GM06990 (cell line): ENCODE measurements around the gene KRTAP4-16.
"Not testable (repeated sequence)": the region's sequence is repeated elsewhere in the genome, so short reads cannot be mapped to it uniquely, and the experiment has no call there.

Experiments
- DNase-seq: peaks from one replicate; pipeline ENCODE4 v3.0.0-alpha.2; 2011; ENCODE audit not compliant: insufficient read length; ENCODE audit errors: extremely low read depth
- H3K27me3 ChIP-seq: replicated peaks from 2 replicates; pipeline ENCODE4 v1.6.0; 2011; ENCODE audit warnings: low read length; ENCODE audit not compliant: control insufficient read depth, insufficient read depth
- H3K36me3 ChIP-seq: 2 replicates; pipeline ENCODE4 v1.5.1; 2011; ENCODE audit warnings: low read length; ENCODE audit not compliant: control insufficient read depth, insufficient read depth
- H3K4me3 ChIP-seq: replicated peaks from 2 replicates; pipeline ENCODE4 v1.5.1; 2011; ENCODE audit warnings: low read depth, mild to moderate bottlenecking, control low read depth, low read length
- CTCF ChIP-seq: IDR thresholded peaks from 2 replicates; pipeline ENCODE4 v1.5.1; 2011; ENCODE audit warnings: low read length, control low read depth, mild to moderate bottlenecking, inconsistent platforms; ENCODE audit not compliant: insufficient read depth, poor library complexity, severe bottlenecking

The KRTAP4-16 gene

GRCh38 chr17:41103896-41104295 is 1.9 kb upstream of the KRTAP4-16 start:
- DNase-seq: no peak
- TF ChIP-seq CTCF: no peak
- no peaks in the 10 kb centered on the region for H3K36me3 ChIP-seq
- H3K27me3 ChIP-seq: no peaks in the 10 kb centered on the region; the same call in 1 of the 2 replicates
- no peak overlapping the region for H3K4me3 ChIP-seq

- not testable (repeated sequence) for H3K27me3 ChIP-seq, H3K36me3 ChIP-seq, H3K4me3 ChIP-seq, DNase-seq
Observed at GRCh38 chr17:41099682-41100480, 2.1 kb downstream of the KRTAP4-16 start.

- Histone ChIP-seq H3K4me3 (no peak overlapping the region), H3K36me3 (no peaks in the 10 kb centered on the region), H3K27me3 (no peaks in the 10 kb centered on the region)
- no peak for TF ChIP-seq CTCF
- DNase-seq: no peak
Observed at GRCh38 chr17:41098481-41098880, 3.5 kb downstream of the KRTAP4-16 start.

- TF ChIP-seq CTCF: no peak
- no peak for DNase-seq
- Histone ChIP-seq H3K27me3 (no peaks in the 10 kb centered on the region), H3K36me3 (no peaks in the 10 kb centered on the region), H3K4me3 (no peak within 1 kb of the TSS)
Observed at GRCh38 chr17:41098042-41098441, 4.0 kb downstream of the KRTAP4-16 start, which contains the start of gene KRTAP4-8. Gene KRTAP4-8, minus strand, starts transcription at chr17:41098142. Its CDS starts 58 bp downstream, at chr17:41098084.

GRCh38 chr17:41096055-41096454 is 6.0 kb downstream of the KRTAP4-16 start:
- no peaks in the 10 kb centered on the region for H3K36me3 ChIP-seq

GRCh38 chr17:41088760-41089352 is 13.2 kb downstream of the KRTAP4-16 start:
- not testable (repeated sequence) for H3K27me3 ChIP-seq, H3K4me3 ChIP-seq, DNase-seq, H3K36me3 ChIP-seq

More at GRCh38 chr17:41096055-41096454, 6.0 kb downstream of the KRTAP4-16 start:
- H3K4me3 ChIP-seq: no peak overlapping the region
- no peak for DNase-seq
- no peak for TF ChIP-seq CTCF
- no peaks in the 10 kb centered on the region for H3K27me3 ChIP-seq

- H3K4me3 ChIP-seq: not testable (repeated sequence)
Observed at GRCh38 chr17:41084100-41084856, 17.7 kb downstream of the KRTAP4-16 start, which contains the start of gene KRTAP4-7. Gene KRTAP4-7, plus strand, starts transcription at chr17:41084150. Its CDS starts 57 bp downstream, at chr17:41084207.

GRCh38 chr17:41083427-41083826 is 18.6 kb downstream of the KRTAP4-16 start:
- H3K36me3 ChIP-seq, H3K4me3 ChIP-seq, DNase-seq, H3K27me3 ChIP-seq: not testable (repeated sequence)

More at GRCh38 chr17:41084100-41084856, 17.7 kb downstream of the KRTAP4-16 start, which contains the start of gene KRTAP4-7:
- not testable (repeated sequence) for DNase-seq, H3K27me3 ChIP-seq, H3K36me3 ChIP-seq
